Lung (tissue), 13 donors: Measurements from ENCODE around the gene ZNF79. TPM values are rescaled to one million over a fixed set of nuclear protein-coding genes. Genes with fewer than 3 reads are reported as not detected.

Experiments used
- ATAC-seq: fragments of 200-7000 bp; cut with Tn5 transposase; one replicate; pipeline ENCODE4 v1.9.1; 2020; ENCODE audit warnings: moderate number of reproducible peaks; ENCODE audit not compliant: insufficient read depth, low FRiP score
- DNase-seq, 3 donors: peaks; one replicate each; pipeline ENCODE4 v3.0.0-alpha.2; 2013 to 2017
- H3K27ac ChIP-seq, 2 donors: one replicate each; pipeline ENCODE4 v1.5.1; 2013; ENCODE audit warnings: mild to moderate bottlenecking in 2 of 2, moderate library complexity in 2 of 2, control low read depth in 1 of 2, inconsistent platforms in 1 of 2, low read depth in 1 of 2, low read length in 1 of 2
- H3K27me3 ChIP-seq, 3 donors: one replicate each; pipeline ENCODE4 v1.5.1; 2013; ENCODE audit warnings: low read length in 2 of 3; ENCODE audit not compliant: control insufficient read depth in 3 of 3, insufficient read depth in 3 of 3
- H3K36me3 ChIP-seq, 4 donors: one replicate each; pipeline ENCODE4 v1.5.1; 2013; ENCODE audit warnings: low read length in 4 of 4, mild to moderate bottlenecking in 1 of 4, moderate library complexity in 1 of 4; ENCODE audit not compliant: control insufficient read depth in 4 of 4, insufficient read depth in 4 of 4
- H3K4me1 ChIP-seq, 5 donors: one replicate each; pipeline ENCODE4 v1.5.1; 2013; ENCODE audit warnings: low read length in 5 of 5, mild to moderate bottlenecking in 2 of 5, moderate library complexity in 1 of 5; ENCODE audit not compliant: control insufficient read depth in 5 of 5, insufficient read depth in 5 of 5
- H3K4me3 ChIP-seq: one replicate; pipeline ENCODE4 v1.5.1; 2013; ENCODE audit warnings: mild to moderate bottlenecking, control low read depth, moderate library complexity
- H3K9ac ChIP-seq, 2 donors: one replicate each; pipeline ENCODE4 v1.5.1; 2013; ENCODE audit warnings: low read length in 2 of 2, control low read depth in 1 of 2; ENCODE audit not compliant: insufficient read depth in 1 of 2
- H3K9me3 ChIP-seq, 4 donors: one replicate each; pipeline ENCODE4 v1.5.1; 2013; ENCODE audit warnings: low read length in 3 of 4, mild to moderate bottlenecking in 1 of 4, moderate library complexity in 1 of 4; ENCODE audit not compliant: control insufficient read depth in 4 of 4, insufficient read depth in 3 of 4
- WGBS, 2 donors: extraction: QIAGEN DNeasy Blood & Tissue Kit; methylation state at CpG; one replicate each; pipeline ENCODE4 v1.1.7; 2013; 5-methylcytosine and 5-hydroxymethylcytosine counted together
- polyA plus RNA-seq, 2 donors: library from polyadenylated mRNA; stranded (reverse); fragments of 200-250 nt; gene quantifications; one replicate each; pipeline ENCODE4 v1.2.1, GENCODE V29; 2013
- small RNA-seq: library from RNA; depleted of rRNA; stranded (forward); fragments of <200 nt; gene quantifications from one replicate; pipeline ENCODE3, GENCODE V24; 2014; ENCODE audit warnings: low replicate concordance
- total RNA-seq, 2 donors: library from RNA; depleted of rRNA in 1 of 2; stranded (reverse); fragments of >200 nt in 1 of 2; gene quantifications; one replicate each; pipeline ENCODE4 v1.2.1, GENCODE V29; 2014 to 2021
- TF ChIP-seq, protein P1 (sequence below): IDR thresholded peaks from 2 replicates; pipeline ENCODE4 v1.5.1; 2012; ENCODE audit warnings: mild to moderate bottlenecking; ENCODE audit errors: control extremely low read depth, extremely low read depth
- donor health status: control.
- donor health status: control.
- donor health status: Bipolar disorder and iron deficiency.
- donor health status: healthy.
- donor health status: DM: yes; HTN: yes; CAD: no.

The ZNF79 gene
- total and polyA plus RNA-seq, 4 donors: 3.1 to 9.3 (median 5.9) TPM

DNA sequence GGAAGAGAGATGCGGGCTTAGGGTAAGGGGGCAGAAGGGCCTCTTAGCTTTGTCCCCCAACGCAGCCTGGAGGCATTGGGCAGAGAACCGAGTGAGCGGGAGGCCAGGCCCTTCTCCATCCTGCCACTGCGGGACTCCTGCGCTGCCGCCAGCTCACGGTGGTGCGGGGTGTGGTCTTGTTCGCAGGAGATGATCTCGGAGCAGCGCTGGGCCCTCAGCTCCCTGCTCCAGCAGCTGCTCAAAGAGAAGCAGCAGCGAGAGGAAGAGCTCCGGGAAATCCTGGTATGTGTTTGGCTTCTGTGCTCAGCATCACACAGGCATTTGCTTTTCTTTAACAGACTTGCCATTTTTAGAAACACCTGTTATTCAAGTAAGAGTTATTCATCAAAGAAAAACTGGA lies 68.4 kb downstream of the ZNF79 start:
- Histone ChIP-seq H3K4me1 (peaks cover 0 to 3% (median 0%) of the 10 kb centered on the region in 5 donors), H3K27ac (no peak overlapping the region), H3K9me3 (no peaks in the 10 kb centered on the region), H3K36me3 (peaks cover 3 to 56% (median 14%) of the 10 kb centered on the region in 4 donors), H3K27me3 (no peaks in the 10 kb centered on the region), H3K9ac (no peak overlapping the region), H3K4me3 (no peak overlapping the region)
- ATAC-seq (no peak), DNase-seq (no peak)
- WGBS, 2 donors: 88 to 89% methylated on average over 14 of the region's 14 CpGs
- TF ChIP-seq, protein P1, sequence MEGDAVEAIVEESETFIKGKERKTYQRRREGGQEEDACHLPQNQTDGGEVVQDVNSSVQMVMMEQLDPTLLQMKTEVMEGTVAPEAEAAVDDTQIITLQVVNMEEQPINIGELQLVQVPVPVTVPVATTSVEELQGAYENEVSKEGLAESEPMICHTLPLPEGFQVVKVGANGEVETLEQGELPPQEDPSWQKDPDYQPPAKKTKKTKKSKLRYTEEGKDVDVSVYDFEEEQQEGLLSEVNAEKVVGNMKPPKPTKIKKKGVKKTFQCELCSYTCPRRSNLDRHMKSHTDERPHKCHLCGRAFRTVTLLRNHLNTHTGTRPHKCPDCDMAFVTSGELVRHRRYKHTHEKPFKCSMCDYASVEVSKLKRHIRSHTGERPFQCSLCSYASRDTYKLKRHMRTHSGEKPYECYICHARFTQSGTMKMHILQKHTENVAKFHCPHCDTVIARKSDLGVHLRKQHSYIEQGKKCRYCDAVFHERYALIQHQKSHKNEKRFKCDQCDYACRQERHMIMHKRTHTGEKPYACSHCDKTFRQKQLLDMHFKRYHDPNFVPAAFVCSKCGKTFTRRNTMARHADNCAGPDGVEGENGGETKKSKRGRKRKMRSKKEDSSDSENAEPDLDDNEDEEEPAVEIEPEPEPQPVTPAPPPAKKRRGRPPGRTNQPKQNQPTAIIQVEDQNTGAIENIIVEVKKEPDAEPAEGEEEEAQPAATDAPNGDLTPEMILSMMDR: no peak

DNA sequence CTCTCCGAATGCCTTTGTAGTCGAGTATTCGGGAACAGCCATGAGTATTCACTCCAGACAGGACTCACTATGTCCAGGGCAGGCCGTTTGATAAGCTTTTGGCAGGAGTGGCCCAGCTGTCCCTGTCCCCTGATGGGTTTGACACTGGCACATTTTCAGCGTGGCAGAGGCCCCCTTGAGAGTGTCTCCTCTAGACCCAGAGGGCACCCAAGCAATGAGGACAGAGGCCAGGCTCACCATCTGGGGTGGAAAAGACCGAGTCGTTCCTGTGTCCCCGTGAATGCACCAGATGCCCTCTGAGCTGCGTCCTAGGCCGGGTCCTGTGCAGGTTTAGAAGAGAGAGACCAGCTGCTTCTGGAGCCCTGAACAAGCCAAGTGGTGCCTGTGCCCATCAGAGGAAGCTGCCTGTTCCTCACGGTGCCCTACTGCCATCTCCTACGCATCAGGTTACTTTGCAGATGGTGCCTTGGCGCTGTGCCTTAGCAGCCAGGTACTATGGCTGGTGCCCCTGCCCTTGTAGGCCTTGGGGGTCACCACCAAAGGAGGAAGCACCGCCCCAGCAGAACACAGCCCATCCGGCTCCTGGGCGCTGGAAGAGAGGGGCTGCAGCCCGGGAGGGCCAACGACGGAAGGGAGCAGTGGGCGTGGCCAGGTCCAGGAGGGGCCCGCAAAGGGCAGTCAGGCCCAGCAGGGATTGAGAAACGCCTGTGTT lies 69.6 kb downstream of the ZNF79 start:
- Histone ChIP-seq H3K36me3 (peaks cover 2 to 50% (median 15%) of the 10 kb centered on the region in 4 donors), H3K4me3 (no peak overlapping the region), H3K4me1 (peaks cover 0 to 3% (median 0%) of the 10 kb centered on the region in 5 donors), H3K27me3 (no peaks in the 10 kb centered on the region), H3K9ac (no peak overlapping the region), H3K27ac (peak overlapping the region in 1 of 2 donors; percentile 36), H3K9me3 (no peaks in the 10 kb centered on the region)
- DNase-seq (no peak), ATAC-seq (no peak)
- TF ChIP-seq, protein P1: no peak
- 89 to 93% methylated on average over 22 of the region's 22 CpGs for WGBS, 2 donors

DNA sequence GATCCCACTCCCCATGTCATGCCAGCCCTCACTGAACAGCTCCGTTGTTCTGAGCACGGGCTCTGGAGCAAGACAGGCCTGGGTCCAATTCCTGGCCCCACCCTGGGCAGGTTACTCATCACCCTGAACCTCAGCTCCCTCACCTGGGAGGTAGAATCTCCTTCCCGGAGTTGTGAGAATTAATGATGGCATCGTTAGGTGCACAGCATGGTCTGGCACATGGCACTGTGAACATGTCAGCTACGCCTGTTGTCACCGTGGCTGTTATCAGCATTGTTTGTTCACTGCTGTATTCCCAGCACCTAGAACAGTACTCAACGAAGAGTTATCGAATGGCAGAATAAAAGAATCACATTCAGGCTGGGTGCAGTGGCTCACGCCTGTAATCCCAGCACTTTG lies 70.1 kb downstream of the ZNF79 start:
- Histone ChIP-seq H3K9ac (no peak overlapping the region), H3K9me3 (no peaks in the 10 kb centered on the region), H3K4me3 (no peak overlapping the region), H3K27me3 (no peaks in the 10 kb centered on the region), H3K4me1 (peaks cover 0 to 3% (median 0%) of the 10 kb centered on the region in 5 donors), H3K27ac (peak overlapping the region in 1 of 2 donors; percentile 36), H3K36me3 (peaks cover 0 to 47% (median 15%) of the 10 kb centered on the region in 4 donors)
- DNase-seq (no peak), ATAC-seq (no peak)
- TF ChIP-seq, protein P1: no peak
- 88 to 91% methylated on average over 9 of the region's 9 CpGs for WGBS, 2 donors

Small RNA genes lying within 50 kb of the gene (small RNA-seq; reads per million reads assigned to genes)
- gene RF00019 (not detected), gene SNORA65 (124 reads per million, percentile 98 among the genes with 10 or more reads in this experiment)

Other genes starting within 250 kb of the ZNF79 start
- 10 to 100 TPM in 1 of 2 donors, 1 to 10 TPM in 1; 6.9 to 31.1 TPM for gene GARNL3, start 159.6 kb upstream of the ZNF79 start, total RNA-seq
- gene GARNL3, start 159.6 kb upstream of the ZNF79 start, polyA plus RNA-seq: 1 to 10 TPM; 1.5 to 1.8 TPM
- gene SLC2A8, start 27.2 kb upstream of the ZNF79 start, total RNA-seq: 10 to 100 TPM in 1 of 2 donors, 1 to 10 TPM in 1; 8.9 to 18.8 TPM
- 10 to 100 TPM; 14.7 to 17.9 TPM for gene SLC2A8, start 27.2 kb upstream of the ZNF79 start, polyA plus RNA-seq
- gene RPL12, start 27.0 kb downstream of the ZNF79 start, total RNA-seq: 1,000 to 10,000 TPM in 1 of 2 donors, 100 to 1,000 TPM in 1; 768 to 1,125 TPM
- gene RPL12, start 27.0 kb downstream of the ZNF79 start, polyA plus RNA-seq: 1,000 to 10,000 TPM; 2,042 to 5,137 TPM
- gene LRSAM1, start 27.1 kb downstream of the ZNF79 start, total RNA-seq: 10 to 100 TPM; 19.5 to 24.5 TPM
- gene LRSAM1, start 27.1 kb downstream of the ZNF79 start, polyA plus RNA-seq: 10 to 100 TPM; 13.5 to 16.6 TPM
- 10 to 100 TPM; 61.5 to 65.8 TPM for gene STXBP1, start 187.9 kb downstream of the ZNF79 start, total RNA-seq
- gene STXBP1, start 187.9 kb downstream of the ZNF79 start, polyA plus RNA-seq: 10 to 100 TPM; 19.2 to 32.0 TPM